GM12878 (cell line): ENCODE measurements around the gene TAGLN.

Experiments
- BHLHE40 ChIP-seq, 2 experiments: fragments of 450-650 bp in 1 of 2; IDR thresholded peaks; 2 replicates each; pipeline ENCODE4 v1.6.1; 2011 to 2017; ENCODE audit warnings: low read depth in 2 of 2, borderline replicate concordance in 1 of 2, improper control_type of control experiment in 1 of 2, low read length in 1 of 2, mild to moderate bottlenecking in 1 of 2
- CBFB ChIP-seq: IDR thresholded peaks from 2 replicates; pipeline ENCODE4 v1.6.1; 2016; ENCODE audit warnings: antibody characterized with exemption, low read depth
- EZH2 ChIP-seq: IDR thresholded peaks from 2 replicates; pipeline ENCODE4 v1.6.1; 2012; ENCODE audit warnings: low read depth, mild to moderate bottlenecking, control low read depth, inconsistent platforms, low read length, borderline replicate concordance; ENCODE audit not compliant: control insufficient read depth
- TF ChIP-seq, protein P1 (sequence below), 3 experiments: IDR thresholded peaks in 2 of 3; conservative IDR thresholded peaks in 1 of 3; 2 replicates each; pipeline ENCODE4 v1.5.1; 2011; ENCODE audit warnings: low read depth in 3 of 3, low read length in 3 of 3, mild to moderate bottlenecking in 3 of 3, control low read depth in 2 of 3, moderate library complexity in 2 of 3, inconsistent platforms in 1 of 3, mixed read lengths in 1 of 3; ENCODE audit not compliant: control insufficient read depth in 2 of 3, insufficient read depth in 1 of 3; ENCODE audit errors: extremely low read depth in 1 of 3

DNA sequence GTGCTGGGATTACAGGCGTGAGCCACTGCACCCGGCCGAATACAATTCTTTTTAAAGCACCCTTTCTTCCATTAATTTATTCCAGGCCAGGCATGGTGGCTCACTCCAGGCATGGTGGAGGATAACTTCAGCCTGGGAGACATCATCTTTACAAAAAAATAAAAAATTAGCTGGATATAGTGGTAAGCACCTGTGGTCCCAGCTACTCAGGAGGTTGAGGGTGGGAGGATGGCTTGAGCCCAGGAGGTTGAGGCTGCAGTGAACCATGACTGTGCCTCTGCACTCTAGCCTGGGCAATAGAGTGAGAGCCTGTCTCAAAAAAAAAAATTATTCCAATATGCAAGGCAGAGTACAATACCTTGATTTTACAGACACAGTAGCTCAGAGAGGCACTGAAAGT, 11.4 kb downstream of the TAGLN start:
- TF ChIP-seq EZH2 (no peak), CBFB (no peak), BHLHE40 (IDR thresholded peaks at IDR 0.05; ENCODE audit: borderline replicate concordance in 1 of 2, low read depth in 2 of 2, low read length in 1 of 2) (no peak)
- TF ChIP-seq, protein P1, sequence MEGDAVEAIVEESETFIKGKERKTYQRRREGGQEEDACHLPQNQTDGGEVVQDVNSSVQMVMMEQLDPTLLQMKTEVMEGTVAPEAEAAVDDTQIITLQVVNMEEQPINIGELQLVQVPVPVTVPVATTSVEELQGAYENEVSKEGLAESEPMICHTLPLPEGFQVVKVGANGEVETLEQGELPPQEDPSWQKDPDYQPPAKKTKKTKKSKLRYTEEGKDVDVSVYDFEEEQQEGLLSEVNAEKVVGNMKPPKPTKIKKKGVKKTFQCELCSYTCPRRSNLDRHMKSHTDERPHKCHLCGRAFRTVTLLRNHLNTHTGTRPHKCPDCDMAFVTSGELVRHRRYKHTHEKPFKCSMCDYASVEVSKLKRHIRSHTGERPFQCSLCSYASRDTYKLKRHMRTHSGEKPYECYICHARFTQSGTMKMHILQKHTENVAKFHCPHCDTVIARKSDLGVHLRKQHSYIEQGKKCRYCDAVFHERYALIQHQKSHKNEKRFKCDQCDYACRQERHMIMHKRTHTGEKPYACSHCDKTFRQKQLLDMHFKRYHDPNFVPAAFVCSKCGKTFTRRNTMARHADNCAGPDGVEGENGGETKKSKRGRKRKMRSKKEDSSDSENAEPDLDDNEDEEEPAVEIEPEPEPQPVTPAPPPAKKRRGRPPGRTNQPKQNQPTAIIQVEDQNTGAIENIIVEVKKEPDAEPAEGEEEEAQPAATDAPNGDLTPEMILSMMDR (IDR thresholded peaks at IDR 0.05 in 2 of 3, conservative IDR thresholded peaks at IDR 0.05 in 1 of 3; ENCODE audit: control insufficient read depth in 2 of 3, extremely low read depth in 1 of 3, insufficient read depth in 1 of 3, low read depth in 3 of 3, low read length in 3 of 3) = no peak
